Fibroblast of mammary gland (primary cell): ENCODE measurements around the gene NCAM1.

ENCODE experiments used
- DNase-seq: peaks from one replicate; pipeline ENCODE4 v3.0.0-alpha.2; 2010; ENCODE audit warnings: low read depth
- H3K4me3 ChIP-seq: 2 replicates; pipeline ENCODE4 v1.5.1; 2011; ENCODE audit warnings: low read depth, mild to moderate bottlenecking, low read length, moderate library complexity; ENCODE audit not compliant: control insufficient read depth
- CTCF ChIP-seq: conservative IDR thresholded peaks from 2 replicates; pipeline ENCODE4 v1.5.1; 2011; ENCODE audit warnings: low read depth, low read length, inconsistent platforms; ENCODE audit not compliant: control insufficient read depth, insufficient read depth

NCAM1 gene

DNA sequence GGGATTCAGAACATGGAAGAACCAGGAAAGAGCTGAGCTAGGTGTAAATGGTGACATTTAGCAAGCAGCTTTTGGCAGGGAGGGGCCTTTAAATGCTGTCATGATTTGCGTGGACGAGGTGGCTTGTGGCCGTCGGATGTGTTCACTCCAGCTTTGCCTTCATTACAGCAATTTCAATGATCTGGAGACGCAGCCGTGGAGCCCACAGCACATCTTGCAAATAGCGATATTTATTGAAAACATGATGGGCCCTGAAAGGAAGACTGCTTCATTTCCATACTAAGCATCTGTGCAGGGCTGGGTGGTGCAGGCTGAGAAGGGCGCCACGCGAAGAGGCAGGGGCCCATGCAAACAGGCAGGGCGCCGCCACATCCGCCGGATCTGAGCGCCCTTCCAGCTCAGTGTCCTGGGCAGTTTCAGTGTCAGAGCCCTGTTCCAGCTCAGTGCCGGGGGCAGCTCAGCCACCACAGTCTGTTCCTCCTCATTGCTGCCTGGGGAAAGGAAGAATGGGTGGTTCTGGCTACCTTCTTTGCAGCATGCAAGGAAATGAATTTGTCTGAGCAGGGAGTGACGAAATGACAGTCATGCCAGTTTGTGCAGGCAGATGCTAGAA is 242.0 kb downstream of the NCAM1 start:
- DNase-seq, result no peak
- no peak overlapping the region for H3K4me3 ChIP-seq
- no peak for TF ChIP-seq CTCF

GRCh38 chr11:113204280-113204679 is 243.1 kb downstream of the NCAM1 start:
- no peak for TF ChIP-seq CTCF
- no peak overlapping the region for H3K4me3 ChIP-seq
- no peak for DNase-seq

DNA sequence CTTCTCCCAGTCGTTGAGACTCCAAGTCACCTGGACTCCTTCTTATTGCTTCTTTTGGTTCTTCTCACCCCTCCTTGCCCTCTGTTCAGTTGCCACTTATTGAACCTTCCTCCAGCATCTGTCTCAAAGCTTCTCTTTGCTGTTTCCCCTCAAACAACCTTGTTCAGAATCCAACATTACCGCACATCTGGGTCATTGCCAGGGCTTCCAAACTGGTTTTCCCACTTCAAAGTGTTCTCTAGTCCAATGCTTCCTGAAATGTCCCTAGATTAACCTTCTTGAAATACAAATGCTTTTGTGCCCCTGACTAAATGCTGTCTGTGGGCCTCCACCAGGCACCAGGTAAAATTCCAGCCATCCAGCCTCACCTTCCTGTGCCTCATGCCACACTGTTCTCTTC is 252.3 kb downstream of the NCAM1 start:
- no peak for DNase-seq
- H3K4me3 ChIP-seq, result no peak overlapping the region
- no peak for TF ChIP-seq CTCF

GRCh38 chr11:113222241-113222640 is 261.0 kb downstream of the NCAM1 start:
- H3K4me3 ChIP-seq, result no peak overlapping the region
- DNase-seq, result no peak
- TF ChIP-seq CTCF, result no peak

DNA sequence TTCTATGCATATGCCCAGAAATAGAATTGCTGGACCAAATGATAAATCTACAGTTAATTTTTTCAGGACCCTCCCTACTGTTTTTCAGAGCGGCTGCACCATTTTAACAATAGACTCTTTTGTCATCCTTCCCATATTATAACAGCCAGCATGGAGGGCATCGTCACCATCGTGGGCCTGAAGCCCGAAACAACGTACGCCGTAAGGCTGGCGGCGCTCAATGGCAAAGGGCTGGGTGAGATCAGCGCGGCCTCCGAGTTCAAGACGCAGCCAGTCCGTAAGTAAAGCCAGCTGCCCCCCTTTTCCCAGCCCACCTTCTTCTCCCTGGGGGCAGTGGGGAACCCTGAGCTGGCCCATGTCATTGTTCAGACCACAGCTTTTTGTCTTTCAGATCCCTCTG is 273.7 kb downstream of the NCAM1 start:
- no peak for DNase-seq
- no peak for TF ChIP-seq CTCF
- no peak overlapping the region for H3K4me3 ChIP-seq

DNA sequence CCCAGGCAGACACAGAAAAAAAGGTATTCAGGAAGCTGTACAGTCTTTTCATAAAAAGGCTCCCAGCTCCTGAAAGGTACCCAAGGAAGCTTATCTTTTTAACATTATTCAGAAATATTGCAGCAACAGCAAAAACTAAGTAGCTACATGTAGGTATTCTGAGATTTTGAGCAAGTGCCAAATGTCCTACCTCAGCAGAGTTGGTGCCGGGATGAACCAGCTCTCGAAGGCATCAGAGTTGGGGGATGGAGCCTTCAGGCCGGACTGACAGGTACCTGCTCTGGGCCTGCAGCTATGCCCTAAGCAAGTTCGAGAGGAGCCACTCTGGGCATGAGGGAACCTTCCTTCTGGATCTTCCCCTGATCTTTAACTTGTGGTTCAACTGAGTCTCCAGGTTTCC is 276.0 kb downstream of the NCAM1 start:
- DNase-seq, result no peak
- H3K4me3 ChIP-seq, result no peak overlapping the region
- TF ChIP-seq CTCF, result no peak

- no peak for DNase-seq
- no peak for TF ChIP-seq CTCF
- H3K4me3 ChIP-seq, result no peak overlapping the region
These were observed 277.5 kb downstream of the NCAM1 start for GRCh38 chr11:113238721-113239120.
